CD4-positive, CD25-positive, alpha-beta regulatory T cell (primary cell): ENCODE measurements around the gene SLAMF1. TPM values are rescaled to one million over a fixed set of nuclear protein-coding genes. Genes with fewer than 3 reads are reported as not detected.

ENCODE experiments used
- ATAC-seq, 2 donors: fragments of 150-1000 bp; cut with Tn5 transposase; one replicate each; pipeline ENCODE4 v1.10.0; 2021; ENCODE audit warnings: low read depth in 2 of 2, moderate number of reproducible peaks in 2 of 2, moderate library complexity in 1 of 2
- DNase-seq, 3 donors: peaks; one replicate each; pipeline versions ENCODE4 v3.0.0 to v3.0.0-alpha.2; 2012 to 2022; ENCODE audit warnings: mixed read lengths in 1 of 3
- H3K27ac ChIP-seq: one replicate; pipeline ENCODE4 v1.7.0; 2013; ENCODE audit warnings: mild to moderate bottlenecking, low read length; ENCODE audit not compliant: insufficient read depth, poor library complexity, severe bottlenecking
- H3K27me3 ChIP-seq: one replicate; pipeline ENCODE4 v1.7.0; 2013; ENCODE audit warnings: low read length; ENCODE audit not compliant: control insufficient read depth, insufficient read depth
- H3K36me3 ChIP-seq: one replicate; pipeline ENCODE4 v1.7.0; 2013; ENCODE audit warnings: mild to moderate bottlenecking, low read length, moderate library complexity; ENCODE audit not compliant: control insufficient read depth, insufficient read depth
- H3K4me1 ChIP-seq: 2 replicates; pipeline ENCODE4 v1.7.0; 2013; ENCODE audit warnings: mild to moderate bottlenecking, low read length; ENCODE audit not compliant: insufficient read depth, control insufficient read depth, poor library complexity, severe bottlenecking
- H3K4me3 ChIP-seq: one replicate; pipeline ENCODE4 v1.7.0; 2013; ENCODE audit warnings: low read depth, mild to moderate bottlenecking, low read length, moderate library complexity
- H3K9me3 ChIP-seq, 2 experiments: 1 replicate in 1 of 2; 2 replicates in 1 of 2; pipeline ENCODE4 v1.7.0; 2013; ENCODE audit warnings: low read length in 2 of 2, mild to moderate bottlenecking in 1 of 2, moderate library complexity in 1 of 2; ENCODE audit not compliant: control insufficient read depth in 2 of 2
- H3K27ac Mint-ChIP-seq, 3 donors: one replicate each; pipeline ENCODE4 v1.8.0; 2020 to 2022; ENCODE audit warnings: mild to moderate bottlenecking in 3 of 3, mixed read lengths in 3 of 3, moderate library complexity in 2 of 3
- H3K27me3 Mint-ChIP-seq: one replicate; pipeline ENCODE4 v1.8.0; 2022; ENCODE audit warnings: mild to moderate bottlenecking, mixed read lengths
- H3K36me3 Mint-ChIP-seq: one replicate; pipeline ENCODE4 v1.8.0; 2020; ENCODE audit warnings: mixed read lengths
- H3K4me1 Mint-ChIP-seq, 4 donors: one replicate each; pipeline ENCODE4 v1.8.0; 2020 to 2022; ENCODE audit warnings: mixed read lengths in 4 of 4, mild to moderate bottlenecking in 1 of 4
- H3K4me3 Mint-ChIP-seq, 4 donors: one replicate each; pipeline ENCODE4 v1.8.0; 2020 to 2022; ENCODE audit warnings: mild to moderate bottlenecking in 4 of 4, mixed read lengths in 4 of 4, moderate library complexity in 3 of 4
- H3K9me3 Mint-ChIP-seq, 7 donors: one replicate each; pipeline ENCODE4 v1.8.0; 2020 to 2022; ENCODE audit warnings: mixed read lengths in 7 of 7, mild to moderate bottlenecking in 3 of 7, moderate library complexity in 2 of 7
- polyA plus RNA-seq, 4 donors: library from polyadenylated mRNA; unstranded; fragments of 300-500 nt; fragmentation: Illumina TruSeq; gene quantifications; one replicate each; pipeline ENCODE4 v1.2.3, GENCODE V29; 2021
- total RNA-seq: library from RNA; stranded (reverse); gene quantifications from one replicate; pipeline ENCODE4 v1.2.3, GENCODE V29; 2022

The SLAMF1 gene
- total and polyA plus RNA-seq, 5 donors from 2014 or later, result 33.5 to 70.3 (median 44.2) TPM

- peaks cover 48 to 94% (median 62%) of the 10 kb centered on the region in 4 donors for H3K4me1 Mint-ChIP-seq
- peak overlapping the region in 1 of 3 donors; percentile 82 for H3K27ac Mint-ChIP-seq
- DNase-seq (no peak), ATAC-seq (no peak)
- peaks cover 0 to 5% (median 1%) of the 10 kb centered on the region in 7 donors for H3K9me3 Mint-ChIP-seq
- Histone ChIP-seq H3K27ac (no peak overlapping the region), H3K9me3 (no peaks in the 10 kb centered on the region), H3K4me3 (peak overlapping the region; percentile 8), H3K27me3 (no peaks in the 10 kb centered on the region), H3K4me1 (peaks cover 49% of the 10 kb centered on the region), H3K36me3 (no peaks in the 10 kb centered on the region)
- peaks cover 5% of the 10 kb centered on the region for H3K36me3 Mint-ChIP-seq
- H3K27me3 Mint-ChIP-seq, result no peaks in the 10 kb centered on the region
- peak overlapping the region in 2 of 4 donors; percentile 34 to 54 for H3K4me3 Mint-ChIP-seq
Measured at GRCh38 chr1:160662910-160663309, 16.1 kb upstream of the SLAMF1 start.

GRCh38 chr1:160659566-160659965, 12.7 kb upstream of the SLAMF1 start:
- H3K4me1 ChIP-seq, result peaks cover 37% of the 10 kb centered on the region

GRCh38 chr1:160658814-160659193, 12.0 kb upstream of the SLAMF1 start:
- H3K36me3 ChIP-seq, result no peaks in the 10 kb centered on the region
- peaks cover 30% of the 10 kb centered on the region for H3K4me1 ChIP-seq
- DNase-seq (no peak), ATAC-seq (no peak)
- Mint-ChIP-seq H3K27me3 (no peaks in the 10 kb centered on the region), H3K4me1 (peaks cover 28 to 84% (median 50%) of the 10 kb centered on the region in 4 donors), H3K9me3 (peaks cover 0 to 5% (median 2%) of the 10 kb centered on the region in 7 donors), H3K36me3 (peaks cover 5% of the 10 kb centered on the region), H3K4me3 (peak overlapping the region in 1 of 4 donors; percentile 10), H3K27ac (peak overlapping the region in 2 of 3 donors; percentile 59 to 82)
- H3K27ac ChIP-seq, result peak overlapping the region; percentile 35
- no peaks in the 10 kb centered on the region for H3K27me3 ChIP-seq
- H3K4me3 ChIP-seq, result no peak overlapping the region
- no peaks in the 10 kb centered on the region for H3K9me3 ChIP-seq

More at GRCh38 chr1:160659566-160659965, 12.7 kb upstream of the SLAMF1 start:
- ATAC-seq (no peak), DNase-seq (no peak)
- no peak overlapping the region for H3K4me3 ChIP-seq
- Mint-ChIP-seq H3K4me1 (peaks cover 34 to 85% (median 55%) of the 10 kb centered on the region in 4 donors), H3K27ac (peak overlapping the region in 1 of 3 donors; percentile 84), H3K4me3 (no peak overlapping the region), H3K36me3 (peaks cover 5% of the 10 kb centered on the region), H3K27me3 (no peaks in the 10 kb centered on the region), H3K9me3 (peaks cover 0 to 5% (median 2%) of the 10 kb centered on the region in 7 donors)
- no peaks in the 10 kb centered on the region for H3K9me3 ChIP-seq
- H3K27ac ChIP-seq, result no peak overlapping the region
- H3K36me3 ChIP-seq, result no peaks in the 10 kb centered on the region
- no peaks in the 10 kb centered on the region for H3K27me3 ChIP-seq

- Mint-ChIP-seq H3K4me3 (peak overlapping the region in 2 of 4 donors; percentile 7 to 39), H3K36me3 (peaks cover 5% of the 10 kb centered on the region), H3K27me3 (no peaks in the 10 kb centered on the region), H3K4me1 (peaks cover 25 to 84% (median 47%) of the 10 kb centered on the region in 4 donors), H3K27ac (peak overlapping the region in 2 of 3 donors; percentile 65 to 82), H3K9me3 (peaks cover 0 to 5% (median 2%) of the 10 kb centered on the region in 7 donors)
- Histone ChIP-seq H3K27ac (peak overlapping the region; percentile 35), H3K27me3 (no peaks in the 10 kb centered on the region), H3K9me3 (no peaks in the 10 kb centered on the region), H3K4me1 (peaks cover 27% of the 10 kb centered on the region), H3K36me3 (no peaks in the 10 kb centered on the region), H3K4me3 (no peak overlapping the region)
- ATAC-seq (no peak), DNase-seq (no peak)
Measured at GRCh38 chr1:160658162-160658813, 11.4 kb upstream of the SLAMF1 start.

GRCh38 chr1:160657250-160657781, 10.5 kb upstream of the SLAMF1 start:
- no peaks in the 10 kb centered on the region for H3K27me3 Mint-ChIP-seq

GRCh38 chr1:160656737-160657136, 9.9 kb upstream of the SLAMF1 start:
- Histone ChIP-seq H3K4me3 (peak overlapping the region; percentile 11), H3K4me1 (peaks cover 25% of the 10 kb centered on the region), H3K9me3 (no peaks in the 10 kb centered on the region), H3K36me3 (no peaks in the 10 kb centered on the region), H3K27ac (no peak overlapping the region), H3K27me3 (no peaks in the 10 kb centered on the region)
- Mint-ChIP-seq H3K9me3 (peaks cover 0 to 5% (median 2%) of the 10 kb centered on the region in 7 donors), H3K27me3 (no peaks in the 10 kb centered on the region), H3K27ac (peak overlapping the region; percentile 39 to 82 (median 43)), H3K36me3 (peaks cover 5% of the 10 kb centered on the region), H3K4me1 (peaks cover 21 to 84% (median 43%) of the 10 kb centered on the region in 4 donors), H3K4me3 (peak overlapping the region in 3 of 4 donors; percentile 7 to 39 (median 10))
- ATAC-seq, result no peak
- no peak for DNase-seq

More at GRCh38 chr1:160657250-160657781, 10.5 kb upstream of the SLAMF1 start:
- Histone ChIP-seq H3K36me3 (no peaks in the 10 kb centered on the region), H3K4me1 (peaks cover 23% of the 10 kb centered on the region), H3K27ac (peak overlapping the region; percentile 35), H3K4me3 (peak overlapping the region; percentile 11), H3K9me3 (no peaks in the 10 kb centered on the region), H3K27me3 (no peaks in the 10 kb centered on the region)
- Mint-ChIP-seq H3K9me3 (peaks cover 0 to 5% (median 2%) of the 10 kb centered on the region in 7 donors), H3K27ac (peak overlapping the region; percentile 43 to 82 (median 65)), H3K36me3 (peaks cover 5% of the 10 kb centered on the region), H3K4me3 (peak overlapping the region; percentile 7 to 39 (median 21)), H3K4me1 (peaks cover 18 to 84% (median 42%) of the 10 kb centered on the region in 4 donors)
- ATAC-seq (no peak), DNase-seq (no peak)

GRCh38 chr1:160653620-160654016, 6.8 kb upstream of the SLAMF1 start:
- peak overlapping the region in 2 of 3 donors; percentile 60 to 61 for H3K27ac Mint-ChIP-seq
- no peak for ATAC-seq

More at GRCh38 chr1:160653620-160654016, 6.8 kb upstream of the SLAMF1 start:
- Histone ChIP-seq H3K9me3 (no peaks in the 10 kb centered on the region), H3K4me3 (no peak overlapping the region), H3K4me1 (peaks cover 31% of the 10 kb centered on the region), H3K27ac (no peak overlapping the region), H3K36me3 (no peaks in the 10 kb centered on the region), H3K27me3 (no peaks in the 10 kb centered on the region)
- no peak for DNase-seq
- H3K4me1 Mint-ChIP-seq, result peaks cover 32 to 82% (median 54%) of the 10 kb centered on the region in 4 donors
- peaks cover 0 to 2% (median 0%) of the 10 kb centered on the region in 7 donors for H3K9me3 Mint-ChIP-seq
- H3K4me3 Mint-ChIP-seq, result peak overlapping the region in 1 of 4 donors; percentile 19
- no peaks in the 10 kb centered on the region for H3K36me3 Mint-ChIP-seq
- H3K27me3 Mint-ChIP-seq, result no peaks in the 10 kb centered on the region
